PC-3 (cell line): ENCODE results near the gene UNK. TPM values are rescaled to one million over a fixed set of nuclear protein-coding genes. Genes with fewer than 3 reads are reported as not detected.

Source experiments
- ATAC-seq: fragments of 200-7000 bp; cut with Tn5 transposase; 2 replicates; pipeline ENCODE4 v1.9.1; 2020; ENCODE audit warnings: mild to moderate bottlenecking, moderate library complexity
- BruUV-seq: library from RNA; stranded (reverse); fragments of 400-500 nt; replicated peaks from 2 replicates; lab custom pipeline; 2021; lab: Mats Ljungman, UMichigan
- CTCF ChIA-PET: fragments of 300-600 bp; sonication (Branson Sonifier 250); formaldehyde crosslinking; loops from one replicate; lab custom pipeline; 2022; ENCODE audit warnings: antibody characterized with exemption; lab: Charles Lee
- POLR2A ChIA-PET: fragments of 300-600 bp; sonication (Branson Sonifier 250); formaldehyde crosslinking; loops from one replicate; lab custom pipeline; 2022; ENCODE audit warnings: antibody characterized with exemption; ENCODE audit not compliant: unreplicated experiment; lab: Charles Lee
- DNase-seq: peaks from one replicate; pipeline ENCODE4 v3.0.0-alpha.2; 2015
- H2AFZ ChIP-seq: fragments of 300-600 bp; sonication (generic); 2 replicates; pipeline ENCODE4 v1.6.0; 2016; ENCODE audit warnings: antibody characterized with exemption, low read length
- H3F3A ChIP-seq: fragments of 300-600 bp; sonication (generic); one replicate; pipeline ENCODE4 v1.6.0; 2017; ENCODE audit warnings: antibody characterized with exemption, low read length, control low read depth, mild to moderate bottlenecking; ENCODE audit not compliant: unreplicated experiment
- H3K27ac ChIP-seq: fragments of 300-600 bp; sonication (generic); 2 replicates; pipeline ENCODE4 v1.5.1; 2016; ENCODE audit warnings: mild to moderate bottlenecking, low read length
- H3K27me3 ChIP-seq: fragments of 300-600 bp; sonication (generic); 2 replicates; pipeline ENCODE4 v1.6.1; 2016; ENCODE audit warnings: low read length, mixed read lengths
- H3K36me3 ChIP-seq: fragments of 300-600 bp; sonication (generic); 2 replicates; pipeline ENCODE4 v1.6.1; 2016; ENCODE audit warnings: low read depth, mixed run types, low read length, mixed read lengths
- H3K4me1 ChIP-seq: fragments of 300-600 bp; sonication (generic); 2 replicates; pipeline ENCODE4 v1.5.1; 2016; ENCODE audit warnings: low read length; ENCODE audit not compliant: insufficient read depth
- H3K4me2 ChIP-seq: fragments of 300-600 bp; sonication (generic); 2 replicates; pipeline ENCODE4 v1.6.0; 2016; ENCODE audit warnings: low read length
- H3K4me3 ChIP-seq: fragments of 300-600 bp; sonication (generic); 2 replicates; pipeline ENCODE4 v1.5.1; 2016; ENCODE audit warnings: mild to moderate bottlenecking, low read length, mixed read lengths
- H3K79me2 ChIP-seq: fragments of 300-600 bp; sonication (generic); 2 replicates; pipeline ENCODE4 v1.6.1; 2017; ENCODE audit warnings: low read length, mixed read lengths
- H3K9ac ChIP-seq: fragments of 300-600 bp; sonication (generic); 2 replicates; pipeline ENCODE4 v1.6.0; 2016; ENCODE audit warnings: mild to moderate bottlenecking, low read length
- H3K9me2 ChIP-seq: fragments of 300-600 bp; sonication (generic); replicated peaks from 2 replicates; pipeline ENCODE4 v1.6.1; 2016; ENCODE audit warnings: mixed run types, low read length, mixed read lengths
- H3K9me3 ChIP-seq: fragments of 300-600 bp; sonication (generic); 2 replicates; pipeline ENCODE4 v1.6.1; 2016; ENCODE audit warnings: low read length, mixed read lengths
- H4K20me1 ChIP-seq: fragments of 300-600 bp; sonication (generic); 2 replicates; pipeline ENCODE4 v1.6.1; 2016; ENCODE audit warnings: low read length, mixed read lengths
- EZH2 ChIP-seq: fragments of 300-600 bp; sonication (generic); IDR thresholded peaks from one replicate; pipeline ENCODE4 v1.6.1; 2017; ENCODE audit warnings: antibody characterized with exemption, mild to moderate bottlenecking, low read length; ENCODE audit not compliant: unreplicated experiment
- EZH2phosphoT487 ChIP-seq: fragments of 300-600 bp; sonication (generic); IDR thresholded peaks from 2 replicates; pipeline ENCODE4 v1.6.1; 2018; ENCODE audit warnings: mild to moderate bottlenecking, antibody characterized with exemption, low read length, borderline replicate concordance
- intact Hi-C: fragments of 100-400 bp; cut with micrococcal nuclease; formaldehyde crosslinking; loops from 2 replicates; pipeline ENCODE4 v1.9.0; 2023
- total RNA-seq: library from RNA; depleted of rRNA; stranded (reverse); fragments of >200 nt; gene quantifications from 2 replicates; pipeline ENCODE4 v1.2.3, GENCODE V29; 2014
- TF ChIP-seq, protein P1 (sequence below): fragments of 300-600 bp; sonication (generic); conservative IDR thresholded peaks from 2 replicates; pipeline ENCODE4 v1.5.1; 2017; ENCODE audit warnings: antibody characterized with exemption, low read depth, mild to moderate bottlenecking, low read length

The UNK gene
- total RNA-seq, 1 experiment from 2014 or later = 21.8 TPM

DNA sequence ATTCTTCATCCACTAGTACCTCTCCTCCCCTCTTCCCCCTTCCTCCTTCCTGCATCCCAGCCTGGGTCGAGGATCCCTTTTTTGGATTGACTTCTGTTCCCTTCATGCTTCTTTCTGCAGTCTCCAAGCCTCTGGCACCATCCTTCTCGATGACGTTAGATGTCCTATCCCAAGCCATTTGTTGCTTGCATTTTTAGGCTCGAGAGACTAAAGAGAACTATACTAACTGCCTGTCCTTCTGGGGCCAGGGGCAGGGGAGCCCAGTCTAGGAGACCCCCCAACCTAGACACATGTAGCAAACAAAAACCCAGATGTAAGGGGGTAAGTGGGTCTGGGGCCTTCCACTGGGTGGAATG, 23.9 kb downstream of the UNK start:
- BruUV-seq = no TSS peak
- no peaks in the 10 kb centered on the region for H3F3A ChIP-seq
- ChIA-PET POLR2A (no interaction called here), CTCF (no interaction called here)
- H3K9me3 ChIP-seq = no peaks in the 10 kb centered on the region
- no peaks in the 10 kb centered on the region for H3K9me2 ChIP-seq
- DNase-seq (no peak), ATAC-seq (no peak)
- H3K4me1 ChIP-seq = no peaks in the 10 kb centered on the region
- no peak overlapping the region for H2AFZ ChIP-seq
- no peak for TF ChIP-seq EZH2
- TF ChIP-seq, protein P1, sequence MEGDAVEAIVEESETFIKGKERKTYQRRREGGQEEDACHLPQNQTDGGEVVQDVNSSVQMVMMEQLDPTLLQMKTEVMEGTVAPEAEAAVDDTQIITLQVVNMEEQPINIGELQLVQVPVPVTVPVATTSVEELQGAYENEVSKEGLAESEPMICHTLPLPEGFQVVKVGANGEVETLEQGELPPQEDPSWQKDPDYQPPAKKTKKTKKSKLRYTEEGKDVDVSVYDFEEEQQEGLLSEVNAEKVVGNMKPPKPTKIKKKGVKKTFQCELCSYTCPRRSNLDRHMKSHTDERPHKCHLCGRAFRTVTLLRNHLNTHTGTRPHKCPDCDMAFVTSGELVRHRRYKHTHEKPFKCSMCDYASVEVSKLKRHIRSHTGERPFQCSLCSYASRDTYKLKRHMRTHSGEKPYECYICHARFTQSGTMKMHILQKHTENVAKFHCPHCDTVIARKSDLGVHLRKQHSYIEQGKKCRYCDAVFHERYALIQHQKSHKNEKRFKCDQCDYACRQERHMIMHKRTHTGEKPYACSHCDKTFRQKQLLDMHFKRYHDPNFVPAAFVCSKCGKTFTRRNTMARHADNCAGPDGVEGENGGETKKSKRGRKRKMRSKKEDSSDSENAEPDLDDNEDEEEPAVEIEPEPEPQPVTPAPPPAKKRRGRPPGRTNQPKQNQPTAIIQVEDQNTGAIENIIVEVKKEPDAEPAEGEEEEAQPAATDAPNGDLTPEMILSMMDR = no peak
- TF ChIP-seq EZH2phosphoT487 = no peak
- H3K27ac ChIP-seq = no peak overlapping the region
- H3K4me3 ChIP-seq = no peak overlapping the region
- H3K36me3 ChIP-seq = no peaks in the 10 kb centered on the region
- H3K4me2 ChIP-seq = no peak overlapping the region
- no peaks in the 10 kb centered on the region for H4K20me1 ChIP-seq
- H3K27me3 ChIP-seq = no peaks in the 10 kb centered on the region
- no peaks in the 10 kb centered on the region for H3K79me2 ChIP-seq
- H3K9ac ChIP-seq = no peak overlapping the region
- intact Hi-C loops = no loop called here

DNA sequence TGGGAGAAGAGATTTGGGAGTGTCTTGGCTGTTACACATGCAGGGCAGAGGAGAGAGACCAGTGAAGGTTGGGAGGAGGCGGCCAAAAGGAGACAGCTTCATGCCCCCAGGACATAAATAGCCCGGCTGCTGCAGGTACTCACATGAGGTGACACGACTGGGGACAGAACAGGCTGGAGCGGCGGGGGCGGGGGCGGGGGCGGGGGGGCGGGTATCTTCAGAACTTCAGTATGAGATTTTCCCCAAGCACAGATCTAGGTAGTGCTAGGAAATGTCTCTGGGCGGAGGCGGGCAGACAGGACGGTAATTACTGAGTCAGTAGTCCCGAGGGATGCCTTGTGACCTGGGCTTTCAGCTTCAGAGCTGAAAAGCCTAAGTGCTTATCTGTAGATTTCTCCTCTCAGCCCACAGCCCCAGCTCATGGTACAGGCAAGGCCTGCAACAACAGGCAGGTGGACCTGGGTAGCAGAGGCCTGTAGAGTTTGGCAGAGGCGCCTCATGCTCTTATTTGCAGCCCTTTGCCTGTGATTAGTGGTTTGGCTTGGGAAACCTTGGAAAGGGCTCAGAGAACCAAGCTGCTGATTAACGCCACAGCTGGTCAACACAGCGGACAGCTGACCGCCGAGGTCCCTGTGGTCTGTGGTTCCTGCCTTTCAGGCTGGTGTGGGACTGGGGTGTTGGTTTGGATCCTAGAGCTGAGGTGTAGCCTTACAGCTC, 24.5 kb downstream of the UNK start:
- Histone ChIP-seq H3K4me1 (no peaks in the 10 kb centered on the region), H3K9me3 (no peaks in the 10 kb centered on the region), H3K9me2 (no peaks in the 10 kb centered on the region), H3K27me3 (no peaks in the 10 kb centered on the region), H3F3A (no peaks in the 10 kb centered on the region), H3K79me2 (no peaks in the 10 kb centered on the region), H3K9ac (no peak overlapping the region), H2AFZ (no peak overlapping the region), H3K36me3 (no peaks in the 10 kb centered on the region), H3K27ac (no peak overlapping the region), H4K20me1 (no peaks in the 10 kb centered on the region), H3K4me2 (no peak overlapping the region), H3K4me3 (no peak overlapping the region)
- no TSS peak for BruUV-seq
- DNase-seq (no peak), ATAC-seq (peak; percentile 34)
- TF ChIP-seq, protein P1 = no peak
- TF ChIP-seq EZH2 (no peak), EZH2phosphoT487 (no peak)
- CTCF ChIA-PET = no interaction called here
- POLR2A ChIA-PET = interaction anchor here (0.5 kb wide), 1 partner anchor 46 kb away, joined by 5 read pairs; the partner anchor contains the start of gene WBP2
- intact Hi-C loops = no loop called here

DNA sequence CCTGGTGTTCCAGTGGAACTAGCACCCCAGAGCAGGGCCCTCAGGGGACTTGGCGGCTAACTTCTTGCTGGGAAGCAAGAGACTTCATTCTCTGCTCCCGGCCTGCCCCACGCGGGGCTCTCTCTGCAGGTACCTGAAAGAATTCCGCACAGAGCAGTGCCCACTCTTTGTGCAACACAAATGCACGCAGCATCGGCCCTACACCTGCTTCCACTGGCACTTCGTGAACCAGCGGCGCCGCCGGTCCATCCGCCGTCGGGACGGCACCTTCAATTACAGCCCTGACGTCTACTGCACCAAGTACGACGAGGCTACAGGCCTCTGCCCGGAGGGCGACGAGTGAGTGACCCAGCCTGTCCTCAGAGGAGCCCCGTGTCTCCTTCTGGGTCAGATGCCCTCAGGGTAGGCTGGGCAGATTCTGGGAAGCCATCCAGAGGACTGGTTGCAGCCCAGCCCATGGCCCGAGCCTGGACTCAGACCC, 25.1 kb downstream of the UNK start:
- Histone ChIP-seq H3K36me3 (no peaks in the 10 kb centered on the region), H4K20me1 (no peaks in the 10 kb centered on the region), H2AFZ (no peak overlapping the region), H3K27ac (no peak overlapping the region), H3K79me2 (no peaks in the 10 kb centered on the region), H3K9me3 (no peaks in the 10 kb centered on the region), H3F3A (no peaks in the 10 kb centered on the region), H3K4me1 (peaks cover 4% of the 10 kb centered on the region), H3K4me2 (no peak overlapping the region), H3K27me3 (no peaks in the 10 kb centered on the region), H3K4me3 (no peak overlapping the region), H3K9me2 (no peaks in the 10 kb centered on the region), H3K9ac (no peak overlapping the region)
- no peak for DNase-seq
- ChIA-PET CTCF (no interaction called here), POLR2A (interaction anchor here (0.5 kb wide), 1 partner anchor 46 kb away, joined by 5 read pairs; the partner anchor contains the start of gene WBP2)
- ATAC-seq = no peak
- no TSS peak for BruUV-seq
- intact Hi-C loops = no loop called here
- TF ChIP-seq, protein P1 = no peak
- no peak for TF ChIP-seq EZH2
- no peak for TF ChIP-seq EZH2phosphoT487
